GM12878 (cell line): ENCODE results near the gene CCS.

ENCODE experiments used
- FOXM1 ChIP-seq: IDR thresholded peaks from 2 replicates; pipeline ENCODE4 v1.6.1; 2012; ENCODE audit warnings: low read depth, mild to moderate bottlenecking, inconsistent platforms, low read length, moderate library complexity
- NR2C2 ChIP-seq: IDR thresholded peaks from 2 replicates; pipeline ENCODE4 v1.6.1; 2011; ENCODE audit warnings: borderline replicate concordance, low read depth; ENCODE audit not compliant: control insufficient read depth, insufficient read length

GRCh38 chr11:66631883-66632282 is 38.9 kb downstream of the CCS start:
- TF ChIP-seq NR2C2 (no peak), FOXM1 (no peak)
